ENCODE measurements around the gene ZNF492.
"Not testable (repeated sequence)": the region's sequence is repeated elsewhere in the genome, so short reads cannot be mapped to it uniquely, and the experiment has no call there.

The ZNF492 gene

DNA sequence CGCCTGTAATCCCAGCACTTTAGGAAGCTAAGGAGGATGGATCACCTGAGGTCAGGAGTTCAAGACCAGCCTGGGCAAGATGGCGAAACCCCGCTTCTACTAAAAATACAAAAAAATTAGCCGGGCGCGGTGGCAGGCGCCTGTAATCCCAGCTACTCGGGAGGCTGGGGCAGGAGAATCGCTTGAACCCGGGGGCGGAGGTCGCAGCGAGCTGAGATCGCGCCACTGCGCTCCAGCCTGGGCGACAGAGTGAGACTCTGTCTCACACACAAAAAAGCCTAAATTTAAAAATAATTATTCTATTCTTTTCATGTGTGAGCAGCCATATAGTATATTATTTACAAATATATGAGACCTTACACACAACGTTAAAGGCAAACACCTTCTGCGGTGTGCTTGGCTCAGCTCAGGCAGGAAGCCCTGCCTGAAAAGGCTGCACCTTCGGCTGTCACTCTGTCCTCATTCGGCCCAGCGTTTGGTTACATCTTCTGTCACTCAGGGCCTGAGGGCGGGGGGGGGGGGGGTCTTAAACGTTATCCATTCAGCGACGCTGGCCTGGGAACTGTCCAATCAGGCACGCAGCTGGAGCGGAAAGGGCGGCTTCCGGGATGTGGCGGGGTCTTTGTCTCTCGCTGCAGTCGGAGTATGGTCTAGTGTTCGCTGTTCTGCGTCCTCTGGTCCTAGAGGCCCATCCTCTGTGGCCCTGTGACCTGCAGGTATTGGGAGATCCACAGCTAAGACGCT lies at the start of gene ZNF492:
TSS of gene ZNF492 (plus strand) at position 619 of the 744 bp plus-strand sequence. CDS start 19,076 bp downstream, outside the sequence.
- not testable (repeated sequence) for DNase-seq

GRCh38 chr19:22595422-22595821 lies 38.7 kb upstream of the ZNF492 start:
- no peak for DNase-seq

- no peak for DNase-seq
Measured at GRCh38 chr19:22595918-22596341, 38.2 kb upstream of the ZNF492 start.

- DNase-seq, result no peak
Measured at GRCh38 chr19:22600690-22601648, 33.2 kb upstream of the ZNF492 start.

GRCh38 chr19:22601906-22602630 lies 32.1 kb upstream of the ZNF492 start:
- no peak for DNase-seq

- DNase-seq, result no peak
Measured at GRCh38 chr19:22602631-22603272, 31.4 kb upstream of the ZNF492 start.

- no peak for DNase-seq
Measured at GRCh38 chr19:22603518-22604440, 30.3 kb upstream of the ZNF492 start.

GRCh38 chr19:22604571-22605274 lies 29.4 kb upstream of the ZNF492 start:
- DNase-seq, result no peak

DNA sequence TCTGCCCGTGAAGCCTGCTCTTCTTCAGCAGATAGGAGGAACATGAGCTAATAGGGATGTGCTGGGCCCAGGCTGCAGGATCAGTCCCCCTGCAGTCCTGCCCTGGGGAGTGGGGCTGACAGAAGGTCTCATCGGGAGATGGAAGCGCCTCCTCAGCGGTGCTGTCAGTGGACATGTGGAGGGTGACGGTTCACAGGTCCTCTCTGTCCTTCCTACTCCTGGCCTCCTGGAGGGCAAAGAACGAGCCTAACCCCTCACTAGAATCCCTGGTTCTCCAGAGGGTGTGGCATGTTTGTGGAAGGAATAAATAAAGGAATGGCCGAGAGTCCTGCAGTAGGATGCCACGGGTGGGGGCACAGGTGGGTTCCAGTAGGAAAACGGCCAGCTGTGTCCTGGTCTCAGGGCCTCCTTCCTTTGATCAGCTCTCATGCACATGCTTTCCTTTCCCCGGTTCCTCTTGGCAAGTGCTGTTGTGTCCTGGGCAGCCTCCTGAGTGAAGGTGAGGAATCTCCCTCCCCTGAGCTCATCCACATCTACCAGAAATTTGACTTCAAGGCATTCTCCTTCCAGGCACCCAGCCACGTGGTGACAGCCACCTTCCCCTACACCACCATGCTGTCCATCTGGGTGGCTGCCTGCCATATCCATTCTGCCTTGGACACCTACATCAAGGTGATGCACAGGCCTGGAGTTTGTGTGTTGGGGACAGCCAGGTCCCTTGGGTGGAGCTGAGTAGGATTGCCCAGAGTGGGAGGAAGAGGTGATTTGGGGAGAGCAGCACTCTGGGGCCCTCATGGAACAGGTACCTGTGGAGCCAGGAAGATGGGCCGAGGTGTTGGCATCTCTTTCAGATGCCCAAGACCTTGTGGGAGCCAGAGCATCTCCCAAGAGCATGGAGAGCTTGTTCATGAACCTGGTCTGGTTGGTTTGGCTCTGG lies 28.6 kb upstream of the ZNF492 start:
- no peak for DNase-seq

DNA sequence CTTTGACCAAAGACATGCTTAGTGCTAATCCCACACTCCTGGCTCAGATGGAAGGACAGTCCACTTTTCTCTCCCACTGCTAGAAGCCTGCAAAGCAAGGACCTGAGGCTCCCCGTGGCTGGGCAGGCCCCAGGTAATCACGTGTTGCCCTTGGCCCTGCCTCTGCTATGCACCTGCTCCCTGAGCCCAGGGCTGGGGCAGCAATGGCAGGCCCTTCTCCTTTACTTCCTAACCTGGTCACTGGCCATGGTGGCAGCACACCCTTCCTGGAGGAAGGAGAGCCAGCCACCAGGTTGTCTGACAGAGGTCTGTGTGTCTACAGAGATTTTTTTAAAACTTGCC lies 27.9 kb upstream of the ZNF492 start:
- no peak for DNase-seq

GRCh38 chr19:22606954-22607652 lies 27.0 kb upstream of the ZNF492 start:
- DNase-seq, result no peak

- DNase-seq, result no peak
Measured at GRCh38 chr19:22607653-22608430, 26.3 kb upstream of the ZNF492 start.

GRCh38 chr19:22608441-22608840 lies 25.7 kb upstream of the ZNF492 start:
- DNase-seq, result no peak

DNA sequence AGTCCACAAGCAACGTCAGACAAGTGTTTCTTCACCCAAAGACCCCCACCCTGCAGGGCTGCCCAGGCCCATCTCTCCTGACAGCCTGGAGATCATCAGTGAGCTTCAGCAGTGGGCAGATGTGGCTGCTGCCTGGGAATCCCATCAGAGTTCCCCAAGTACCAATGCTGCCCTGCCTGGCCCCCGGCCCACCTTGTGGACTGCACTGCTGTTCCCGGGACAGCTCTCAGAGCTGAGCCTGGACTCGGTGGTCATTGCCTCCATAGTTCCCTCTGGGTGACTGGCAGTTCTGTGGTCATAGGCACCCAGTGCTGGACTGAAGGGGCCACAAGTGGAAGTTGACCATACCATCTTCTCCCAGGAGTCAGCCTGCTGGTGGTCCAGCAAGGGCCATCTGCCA lies 24.5 kb upstream of the ZNF492 start:
- no peak for DNase-seq

GRCh38 chr19:22610121-22610520 lies 24.0 kb upstream of the ZNF492 start:
- no peak for DNase-seq

GRCh38 chr19:22612316-22612715 lies 21.8 kb upstream of the ZNF492 start:
- no peak for DNase-seq

GRCh38 chr19:22616659-22617058 lies 17.5 kb upstream of the ZNF492 start:
- no peak for DNase-seq

DNA sequence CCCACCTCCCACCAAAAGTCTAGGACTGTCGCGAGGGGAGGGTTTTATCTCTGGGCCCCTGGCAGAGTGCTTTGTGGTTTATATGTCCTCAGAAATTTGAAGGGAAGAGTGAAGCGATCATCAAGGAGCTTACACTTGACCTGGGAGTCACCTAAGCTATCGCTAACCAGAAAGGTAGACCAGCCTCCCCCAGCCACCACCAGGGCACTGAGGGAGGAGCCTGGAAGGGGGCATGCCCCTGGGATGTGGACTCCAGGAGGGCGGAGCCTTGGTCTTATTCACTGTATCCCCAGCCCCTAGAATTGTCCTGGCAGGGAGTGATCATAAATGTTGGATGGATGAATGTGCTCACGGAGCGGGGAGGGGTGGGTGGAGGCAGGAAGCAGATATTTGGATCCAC lies 16.9 kb upstream of the ZNF492 start:
- DNase-seq, result not testable (repeated sequence)
